GM12878 (cell line): ENCODE results near the gene CCR7. TPM values are rescaled to one million over a fixed set of nuclear protein-coding genes. Genes with fewer than 3 reads are reported as not detected.

Source experiments
- BACH1 ChIP-seq: fragments of 450-650 bp; IDR thresholded peaks from 2 replicates; pipeline ENCODE4 v1.6.1; 2017; ENCODE audit warnings: mild to moderate bottlenecking, borderline replicate concordance
- KAT2A ChIP-seq: conservative IDR thresholded peaks from 2 replicates; pipeline ENCODE4 v1.6.1; 2011; ENCODE audit warnings: low read depth, low read length; ENCODE audit not compliant: control insufficient read depth
- MTA3 ChIP-seq: IDR thresholded peaks from 2 replicates; pipeline ENCODE4 v1.6.1; 2012; ENCODE audit warnings: low read length, inconsistent platforms, borderline replicate concordance
- POLR2A ChIP-seq: IDR thresholded peaks from 2 replicates; pipeline ENCODE4 v1.6.1; 2011; ENCODE audit warnings: low read depth, mild to moderate bottlenecking, low read length
- PRDM15 ChIP-seq: fragments of 450-650 bp; formaldehyde crosslinking; IDR thresholded peaks from 2 replicates; pipeline ENCODE4 v1.4.0; 2020; ENCODE audit warnings: mild to moderate bottlenecking, moderate library complexity
- RUNX3 ChIP-seq: IDR thresholded peaks from 2 replicates; pipeline ENCODE4 v1.6.1; 2012; ENCODE audit warnings: low read length, inconsistent platforms
- WRNIP1 ChIP-seq: IDR thresholded peaks from 2 replicates; pipeline ENCODE4 v1.6.1; 2011; ENCODE audit warnings: low read depth, low read length, improper control_type of control experiment, borderline replicate concordance
- YY1 ChIP-seq: IDR thresholded peaks from 2 replicates; pipeline ENCODE4 v1.6.1; 2011; ENCODE audit warnings: low read depth, mild to moderate bottlenecking, low read length
- ZNF687 ChIP-seq: fragments of 450-650 bp; IDR thresholded peaks from 2 replicates; pipeline ENCODE4 v1.6.1; 2017; ENCODE audit warnings: mild to moderate bottlenecking, moderate library complexity
- polyA plus RNA-seq, 11 experiments: library from polyadenylated mRNA; depleted of rRNA in 4 of 11; unstranded in 6 of 11; stranded (reverse) in 5 of 11; fragments of >200 nt; fragmentation: Nextera tagmentation in 4 of 11; fragmentation: Illumina TruSeq in 1 of 11; extraction: Ambion mirVana in 4 of 11; extraction: Trizol in 1 of 11; gene quantifications; 1 replicate in 1 of 11; 2 replicates in 10 of 11; pipeline versions ENCODE4 v1.2.1 to v1.2.3, GENCODE V29; 2011 to 2016; ENCODE audit warnings: inconsistent platforms in 2 of 11, missing spikeins in 2 of 11, low read depth in 1 of 11
- total RNA-seq, 4 experiments: library from RNA; depleted of rRNA in 3 of 4; stranded (reverse); fragments of >200 nt in 3 of 4; fragmentation: Illumina TruSeq in 1 of 4; extraction: Trizol in 1 of 4; gene quantifications; 2 replicates each; pipeline versions ENCODE4 v1.2.1 to v1.2.3, GENCODE V29; 2013 to 2021
- TF ChIP-seq, protein P1 (sequence below): fragments of 450-650 bp; formaldehyde crosslinking; IDR thresholded peaks from 2 replicates; pipeline ENCODE4 v1.5.0; 2022; ENCODE audit warnings: mild to moderate bottlenecking, missing genetic modification characterization
- TF ChIP-seq, protein P2 (sequence below): fragments of 450-650 bp; conservative IDR thresholded peaks from 2 replicates; pipeline ENCODE4 v1.6.1; 2017; ENCODE audit warnings: mild to moderate bottlenecking, moderate library complexity

Gene CCR7
- total and polyA plus RNA-seq, 10 of the 15 experiments (the other 5 are each of a cell fraction or from before 2014, with no cell fraction given), result 131 to 1,171 (median 260) TPM

DNA sequence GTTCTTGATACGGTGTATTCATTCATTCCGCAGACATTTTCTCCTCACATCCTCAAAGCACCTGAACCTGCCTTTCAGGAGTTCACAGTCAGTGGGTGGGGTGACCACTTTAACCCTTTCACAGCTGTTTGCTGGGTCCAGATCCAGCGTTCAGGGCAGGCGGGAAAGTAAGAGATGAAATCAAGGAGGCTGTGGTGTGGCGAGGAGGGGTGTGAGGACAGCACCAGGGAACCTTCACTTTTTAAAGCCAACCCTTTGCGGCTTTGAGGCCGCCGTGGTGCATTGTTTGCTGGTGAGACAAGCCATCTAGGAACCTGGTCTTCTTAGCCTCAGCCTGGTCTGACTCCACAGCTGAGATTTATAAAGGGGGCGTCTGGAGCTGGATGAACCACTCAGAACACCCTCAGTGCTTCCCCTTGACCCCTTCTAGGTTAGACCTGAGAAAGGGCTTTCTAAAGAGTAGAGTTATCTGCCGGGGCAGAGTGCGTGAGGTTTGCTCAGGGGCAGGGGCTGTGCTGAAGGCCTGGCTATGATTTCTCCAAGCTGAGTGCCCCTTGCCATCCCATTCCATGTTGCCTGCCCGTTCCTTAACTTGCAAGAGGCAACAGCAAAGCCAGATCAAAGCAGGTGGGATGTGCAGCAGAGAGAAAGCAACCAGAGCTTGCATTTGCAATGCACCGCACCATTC is 933 bp downstream of the CCR7 start (continued):
- TF ChIP-seq PRDM15 (CRISPR knock-in tag) (peak; percentile 63), POLR2A (peak; percentile 46), BACH1 (peak; percentile 81), RUNX3 (peak; percentile 57), YY1 (peak; percentile 53), WRNIP1 (peak; percentile 74; the same call in 1 of the 2 replicates), MTA3 (peak; percentile 79; the same call in 1 of the 2 replicates), KAT2A (no peak), ZNF687 (peak; percentile 47; the same call in 1 of the 2 replicates)
- TF ChIP-seq, protein P1, sequence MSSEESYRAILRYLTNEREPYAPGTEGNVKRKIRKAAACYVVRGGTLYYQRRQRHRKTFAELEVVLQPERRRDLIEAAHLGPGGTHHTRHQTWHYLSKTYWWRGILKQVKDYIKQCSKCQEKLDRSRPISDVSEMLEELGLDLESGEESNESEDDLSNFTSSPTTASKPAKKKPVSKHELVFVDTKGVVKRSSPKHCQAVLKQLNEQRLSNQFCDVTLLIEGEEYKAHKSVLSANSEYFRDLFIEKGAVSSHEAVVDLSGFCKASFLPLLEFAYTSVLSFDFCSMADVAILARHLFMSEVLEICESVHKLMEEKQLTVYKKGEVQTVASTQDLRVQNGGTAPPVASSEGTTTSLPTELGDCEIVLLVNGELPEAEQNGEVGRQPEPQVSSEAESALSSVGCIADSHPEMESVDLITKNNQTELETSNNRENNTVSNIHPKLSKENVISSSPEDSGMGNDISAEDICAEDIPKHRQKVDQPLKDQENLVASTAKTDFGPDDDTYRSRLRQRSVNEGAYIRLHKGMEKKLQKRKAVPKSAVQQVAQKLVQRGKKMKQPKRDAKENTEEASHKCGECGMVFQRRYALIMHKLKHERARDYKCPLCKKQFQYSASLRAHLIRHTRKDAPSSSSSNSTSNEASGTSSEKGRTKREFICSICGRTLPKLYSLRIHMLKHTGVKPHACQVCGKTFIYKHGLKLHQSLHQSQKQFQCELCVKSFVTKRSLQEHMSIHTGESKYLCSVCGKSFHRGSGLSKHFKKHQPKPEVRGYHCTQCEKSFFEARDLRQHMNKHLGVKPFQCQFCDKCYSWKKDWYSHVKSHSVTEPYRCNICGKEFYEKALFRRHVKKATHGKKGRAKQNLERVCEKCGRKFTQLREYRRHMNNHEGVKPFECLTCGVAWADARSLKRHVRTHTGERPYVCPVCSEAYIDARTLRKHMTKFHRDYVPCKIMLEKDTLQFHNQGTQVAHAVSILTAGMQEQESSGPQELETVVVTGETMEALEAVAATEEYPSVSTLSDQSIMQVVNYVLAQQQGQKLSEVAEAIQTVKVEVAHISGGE (CRISPR knock-in tag), result 0 out of 2 replicates have a peak, but pooled peaks have one; percentile 32
- TF ChIP-seq, protein P2, sequence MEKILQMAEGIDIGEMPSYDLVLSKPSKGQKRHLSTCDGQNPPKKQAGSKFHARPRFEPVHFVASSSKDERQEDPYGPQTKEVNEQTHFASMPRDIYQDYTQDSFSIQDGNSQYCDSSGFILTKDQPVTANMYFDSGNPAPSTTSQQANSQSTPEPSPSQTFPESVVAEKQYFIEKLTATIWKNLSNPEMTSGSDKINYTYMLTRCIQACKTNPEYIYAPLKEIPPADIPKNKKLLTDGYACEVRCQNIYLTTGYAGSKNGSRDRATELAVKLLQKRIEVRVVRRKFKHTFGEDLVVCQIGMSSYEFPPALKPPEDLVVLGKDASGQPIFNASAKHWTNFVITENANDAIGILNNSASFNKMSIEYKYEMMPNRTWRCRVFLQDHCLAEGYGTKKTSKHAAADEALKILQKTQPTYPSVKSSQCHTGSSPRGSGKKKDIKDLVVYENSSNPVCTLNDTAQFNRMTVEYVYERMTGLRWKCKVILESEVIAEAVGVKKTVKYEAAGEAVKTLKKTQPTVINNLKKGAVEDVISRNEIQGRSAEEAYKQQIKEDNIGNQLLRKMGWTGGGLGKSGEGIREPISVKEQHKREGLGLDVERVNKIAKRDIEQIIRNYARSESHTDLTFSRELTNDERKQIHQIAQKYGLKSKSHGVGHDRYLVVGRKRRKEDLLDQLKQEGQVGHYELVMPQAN, result peak; percentile 39; the same call in 1 of the 2 replicates
